ENCODE measurements around the gene FLOT2. TPM values are rescaled to one million over a fixed set of nuclear protein-coding genes. Genes with fewer than 3 reads are reported as not detected.
A peak's percentile ranks its signal among the peaks of the same experiment; 100 is the strongest.
"Not testable (repeated sequence)": the region's sequence is repeated elsewhere in the genome, so short reads cannot be mapped to it uniquely, and the experiment has no call there.

Gene FLOT2
- total and polyA plus RNA-seq, 2 donors (not counting 3 experiments of a cell fraction or from before 2014, with no cell fraction given), result 169 to 180 TPM

- H3K9me3 ChIP-seq (replicated peaks; ENCODE audit: control insufficient read depth, insufficient read depth, low read length), result no peaks in the 10 kb centered on the region
- no peaks in the 10 kb centered on the region for H3K9me1 ChIP-seq (replicated peaks; ENCODE audit: control insufficient read depth, extremely low read depth, insufficient read depth, low read length)
- dilution Hi-C loops (cut with MboI; ENCODE audit: extremely low pct_ligation_motif_present, low sequenced_read_pairs), result no loop called here
- peaks cover 9 to 25% of the 10 kb centered on the region in 2 experiments for H3K36me3 ChIP-seq (ENCODE audit: control insufficient read depth in 2 of 2, extremely low read depth in 1 of 2, insufficient read depth in 2 of 2, low read length in 2 of 2)
- peaks cover 18% of the 10 kb centered on the region for H3K4me1 ChIP-seq (ENCODE audit: control insufficient read depth, extremely low read depth, insufficient read depth, low read length)
- H3K27ac ChIP-seq (ENCODE audit: insufficient read depth, low read depth, low read length), result no peak overlapping the region
- no peaks in the 10 kb centered on the region for H3K27me3 ChIP-seq (ENCODE audit: control insufficient read depth in 2 of 2, insufficient read depth in 2 of 2, low read length in 2 of 2)
- no peaks in the 10 kb centered on the region for H3K79me2 ChIP-seq (ENCODE audit: control insufficient read depth, insufficient read depth, low read length)
- POLR2A ChIA-PET, result no interaction called here
- no peak overlapping the region for H2AFZ ChIP-seq (ENCODE audit: low read depth, low read length)
- CTCF ChIA-PET, result interaction anchor here (0.6 to 1.5 kb wide), 3 partner anchors 56 to 178 kb away, joined by 3 to 5 read pairs (median 5); no protein-coding TSS in a partner anchor
- no TSS peak for BruUV-seq (replicated peaks)
- H3K4me3 ChIP-seq (replicated peaks in 1 of 3; ENCODE audit: insufficient read depth in 1 of 3, low read depth in 1 of 3, low read length in 3 of 3), result no peak overlapping the region
- no peak for TF ChIP-seq POLR2AphosphoS5 (IDR thresholded peaks at IDR 0.05; ENCODE audit: insufficient read depth, low read depth, low read length)
- TF ChIP-seq CTCF (IDR thresholded peaks at IDR 0.05; ENCODE audit: extremely low read depth in 1 of 2, insufficient read depth in 1 of 2, low read depth in 1 of 2, low read length in 2 of 2), result no peak
- no peak for TF ChIP-seq FOS (IDR thresholded peaks at IDR 0.05; ENCODE audit: borderline replicate concordance, insufficient read depth, low read length)
- no peak for TF ChIP-seq EZH2 (IDR thresholded peaks at IDR 0.05; ENCODE audit: borderline replicate concordance, low read depth, low read length, severe bottlenecking)
- TF ChIP-seq GATA2 (IDR thresholded peaks at IDR 0.05; ENCODE audit: insufficient read depth, insufficient read length, low read depth, low read length), result no peak
- no peak for TF ChIP-seq MAX (IDR thresholded peaks at IDR 0.05; ENCODE audit: insufficient read depth, insufficient read length)
- TF ChIP-seq MYC (IDR thresholded peaks at IDR 0.05; ENCODE audit: low read depth, low read length), result no peak
- TF ChIP-seq POLR2A (IDR thresholded peaks at IDR 0.05; ENCODE audit: low read depth, low read length), result no peak
- TF ChIP-seq JUN (IDR thresholded peaks at IDR 0.05; ENCODE audit: borderline replicate concordance, insufficient read depth, insufficient read length, low read depth), result no peak
- no peak overlapping the region for H3K9ac ChIP-seq (replicated peaks; ENCODE audit: extremely low read depth, insufficient read depth, low read length)
- peak; percentile 44 for FAIRE-seq
- no peak overlapping the region for H3K4me2 ChIP-seq (ENCODE audit: insufficient read depth, low read length)
- intact Hi-C loops (cut with micrococcal nuclease), result no loop called here
- H4K20me1 ChIP-seq (replicated peaks; ENCODE audit: control insufficient read depth, extremely low read depth, insufficient read depth, low read length), result no peaks in the 10 kb centered on the region
- DNase-seq (ENCODE audit: low read depth, low spot score), result no peak
Observed at GRCh38 chr17:28904800-28905199, 7.3 kb upstream of the FLOT2 start.

GRCh38 chr17:28903546-28903841 is 6.0 kb upstream of the FLOT2 start:
- intact Hi-C loops (cut with micrococcal nuclease), result loop anchor here (1.0 to 2.0 kb wide), 3 partner anchors 55 to 177 kb away; partner anchors contain the start of gene TLCD1
- H2AFZ ChIP-seq (ENCODE audit: low read depth, low read length); BruUV-seq (replicated peaks); FAIRE-seq; H3K79me2 ChIP-seq (ENCODE audit: control insufficient read depth, insufficient read depth, low read length); DNase-seq (ENCODE audit: low read depth, low spot score); H3K9me3 ChIP-seq (replicated peaks; ENCODE audit: control insufficient read depth, insufficient read depth, low read length); H3K9ac ChIP-seq (replicated peaks; ENCODE audit: extremely low read depth, insufficient read depth, low read length); POLR2A ChIA-PET; H4K20me1 ChIP-seq (replicated peaks; ENCODE audit: control insufficient read depth, extremely low read depth, insufficient read depth, low read length); H3K4me2 ChIP-seq (ENCODE audit: insufficient read depth, low read length); H3K4me3 ChIP-seq (replicated peaks in 1 of 3; ENCODE audit: insufficient read depth in 1 of 3, low read depth in 1 of 3, low read length in 3 of 3); H3K27ac ChIP-seq (ENCODE audit: insufficient read depth, low read depth, low read length); dilution Hi-C loops (cut with MboI; ENCODE audit: extremely low pct_ligation_motif_present, low sequenced_read_pairs); H3K9me1 ChIP-seq (replicated peaks; ENCODE audit: control insufficient read depth, extremely low read depth, insufficient read depth, low read length); H3K27me3 ChIP-seq (ENCODE audit: control insufficient read depth in 2 of 2, insufficient read depth in 2 of 2, low read length in 2 of 2): not testable (repeated sequence)
- peaks cover 9 to 22% of the 10 kb centered on the region in 2 experiments for H3K36me3 ChIP-seq (ENCODE audit: control insufficient read depth in 2 of 2, extremely low read depth in 1 of 2, insufficient read depth in 2 of 2, low read length in 2 of 2)
- H3K4me1 ChIP-seq (ENCODE audit: control insufficient read depth, extremely low read depth, insufficient read depth, low read length), result peaks cover 11% of the 10 kb centered on the region
- CTCF ChIA-PET, result interaction anchor here (1.0 to 1.7 kb wide), 6 partner anchors 9 to 177 kb away, joined by 3 to 11 read pairs (median 3); no protein-coding TSS in a partner anchor

Data from endothelial cell of umbilical vein (primary cell).